Stimulated activated CD8-positive, alpha-beta memory T cell treated with anti-CD3 and anti-CD28 coated beads, Interleukin-15, amount 100 ng/mL, for 1 hour (primary cell): ENCODE data around the gene AXIN2.

Experiments used
- DNase-seq: peaks from one replicate; pipeline ENCODE4 v3.0.0-alpha.2; 2020; ENCODE audit warnings: low read depth

AXIN2 gene

GRCh38 chr17:65584604-65585521, 23.4 kb upstream of the AXIN2 start:
- no peak for DNase-seq

- no peak for DNase-seq
Measured at GRCh38 chr17:65583921-65584603, 22.6 kb upstream of the AXIN2 start.

GRCh38 chr17:65576939-65577338, 15.5 kb upstream of the AXIN2 start:
- no peak for DNase-seq

GRCh38 chr17:65573282-65573602, 11.8 kb upstream of the AXIN2 start:
- no peak for DNase-seq

- no peak for DNase-seq
Measured at GRCh38 chr17:65572581-65573281, 11.3 kb upstream of the AXIN2 start.

GRCh38 chr17:65572186-65572580, 10.7 kb upstream of the AXIN2 start:
- DNase-seq = no peak

GRCh38 chr17:65568918-65569317, 7.5 kb upstream of the AXIN2 start:
- DNase-seq = no peak

GRCh38 chr17:65567566-65567965, 6.1 kb upstream of the AXIN2 start:
- DNase-seq = no peak

- DNase-seq = no peak
Measured at GRCh38 chr17:65565559-65565958, 4.1 kb upstream of the AXIN2 start.

- no peak for DNase-seq
Measured at GRCh38 chr17:65564793-65565192, 3.3 kb upstream of the AXIN2 start.

GRCh38 chr17:65562206-65562531, 721 bp upstream of the AXIN2 start:
- DNase-seq = no peak

- DNase-seq = peak; percentile 34
Measured at GRCh38 chr17:65560628-65561451, 608 bp downstream of the AXIN2 start.

- no peak for DNase-seq
Measured at GRCh38 chr17:65559804-65560627, 1.4 kb downstream of the AXIN2 start.

GRCh38 chr17:65559461-65559803, 2.0 kb downstream of the AXIN2 start:
- DNase-seq = no peak

GRCh38 chr17:65558683-65559460, 2.6 kb downstream of the AXIN2 start:
- no peak for DNase-seq

- DNase-seq = no peak
Measured at GRCh38 chr17:65558311-65558682, 3.2 kb downstream of the AXIN2 start.

- no peak for DNase-seq
Measured at GRCh38 chr17:65557349-65558310, 3.8 kb downstream of the AXIN2 start.

GRCh38 chr17:65556910-65557348, 4.5 kb downstream of the AXIN2 start:
- DNase-seq = no peak
